OCI-LY1 (cell line): Measurements from ENCODE around the gene EN1.

Experiments
- EZH2 ChIP-seq: fragments of 200-600 bp; sonication (generic), shearing (Covaris generic); IDR thresholded peaks from 2 replicates; pipeline ENCODE4 v1.8.0; 2017; ENCODE audit warnings: borderline replicate concordance, mixed run types, mild to moderate bottlenecking, antibody characterized with exemption, low read length, moderate library complexity, mixed read lengths
- TF ChIP-seq, protein P1 (sequence below): fragments of 200-600 bp; sonication (generic), shearing (Covaris generic); IDR thresholded peaks from 2 replicates; pipeline ENCODE4 v1.5.1; 2017; ENCODE audit warnings: mild to moderate bottlenecking, antibody characterized with exemption, low read length, moderate library complexity, mixed read lengths

DNA sequence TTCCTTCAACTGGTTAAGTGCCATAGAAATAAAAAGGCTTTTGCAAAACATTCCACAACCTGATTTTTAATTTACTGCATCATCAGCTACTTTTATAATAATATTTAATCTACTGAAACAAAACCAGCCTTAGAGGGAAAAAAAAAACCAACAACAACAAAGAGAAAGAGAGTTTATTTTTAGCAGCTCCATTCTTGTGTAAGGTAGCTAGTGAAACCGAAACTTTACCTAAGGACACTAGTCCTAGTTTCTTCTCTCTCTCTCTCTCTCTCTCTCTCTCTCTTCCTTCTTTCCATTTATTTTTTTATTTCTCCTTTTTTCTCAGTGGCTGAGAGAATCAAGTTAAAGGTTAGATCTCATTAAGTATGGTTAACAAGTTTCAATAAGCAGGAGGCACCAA, 21.4 kb downstream of the EN1 start:
- TF ChIP-seq, protein P1, sequence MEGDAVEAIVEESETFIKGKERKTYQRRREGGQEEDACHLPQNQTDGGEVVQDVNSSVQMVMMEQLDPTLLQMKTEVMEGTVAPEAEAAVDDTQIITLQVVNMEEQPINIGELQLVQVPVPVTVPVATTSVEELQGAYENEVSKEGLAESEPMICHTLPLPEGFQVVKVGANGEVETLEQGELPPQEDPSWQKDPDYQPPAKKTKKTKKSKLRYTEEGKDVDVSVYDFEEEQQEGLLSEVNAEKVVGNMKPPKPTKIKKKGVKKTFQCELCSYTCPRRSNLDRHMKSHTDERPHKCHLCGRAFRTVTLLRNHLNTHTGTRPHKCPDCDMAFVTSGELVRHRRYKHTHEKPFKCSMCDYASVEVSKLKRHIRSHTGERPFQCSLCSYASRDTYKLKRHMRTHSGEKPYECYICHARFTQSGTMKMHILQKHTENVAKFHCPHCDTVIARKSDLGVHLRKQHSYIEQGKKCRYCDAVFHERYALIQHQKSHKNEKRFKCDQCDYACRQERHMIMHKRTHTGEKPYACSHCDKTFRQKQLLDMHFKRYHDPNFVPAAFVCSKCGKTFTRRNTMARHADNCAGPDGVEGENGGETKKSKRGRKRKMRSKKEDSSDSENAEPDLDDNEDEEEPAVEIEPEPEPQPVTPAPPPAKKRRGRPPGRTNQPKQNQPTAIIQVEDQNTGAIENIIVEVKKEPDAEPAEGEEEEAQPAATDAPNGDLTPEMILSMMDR = no peak
- no peak for TF ChIP-seq EZH2
